ENCODE measurements around the gene KRT85.

GRCh38 chr12:52322069-52322468, 45.2 kb downstream of the KRT85 start:
- no peak for TF ChIP-seq CTCF (IDR thresholded peaks at IDR 0.05; ENCODE audit: insufficient read depth, low read depth, low read length)
- no peak for TF ChIP-seq EZH2 (IDR thresholded peaks at IDR 0.05; ENCODE audit: insufficient read depth, low read length)

Measured in astrocyte (in vitro differentiated cells and primary cell).